Body of pancreas (tissue), 4 donors: ENCODE data around the gene MYL11. TPM values are rescaled to one million over a fixed set of nuclear protein-coding genes. Genes with fewer than 3 reads are reported as not detected.
"Not testable (repeated sequence)": the region's sequence is repeated elsewhere in the genome, so short reads cannot be mapped to it uniquely, and the experiment has no call there.

Source experiments
- ATAC-seq: fragments of 150-250 bp; one replicate; pipeline ENCODE4 v1.9.1; 2016
- DNase-seq, 4 donors: peaks; one replicate each; pipeline ENCODE4 v3.0.0-alpha.2; 2019
- H3K27ac ChIP-seq, 4 donors: fragments of 200-600 bp; sonication (generic); 1 replicate in 3 of 4; 2 replicates in 1 of 4; pipeline versions ENCODE4 v1.5.1 to v1.6.1; 2016 to 2019; ENCODE audit warnings: mild to moderate bottlenecking in 1 of 4, mixed read lengths in 1 of 4, moderate library complexity in 1 of 4
- H3K27me3 ChIP-seq, 2 donors: fragments of 200-600 bp; sonication (generic); one replicate each; pipeline ENCODE4 v1.6.0; 2016; ENCODE audit warnings: mild to moderate bottlenecking in 1 of 2
- H3K36me3 ChIP-seq, 2 donors: fragments of 200-600 bp; sonication (generic); replicated peaks in 1 of 2; 2 replicates each; pipeline ENCODE4 v1.5.1; 2016; ENCODE audit warnings: low read depth in 2 of 2; ENCODE audit not compliant: insufficient read depth in 1 of 2
- H3K4me1 ChIP-seq: fragments of 200-600 bp; sonication (generic); one replicate; pipeline ENCODE4 v1.6.0; 2016
- H3K4me3 ChIP-seq, 2 donors: fragments of 200-600 bp; sonication (generic); 1 replicate in 1 of 2; 2 replicates in 1 of 2; pipeline ENCODE4 v1.5.1; 2016 to 2019
- H3K9me3 ChIP-seq, 3 donors: fragments of 200-600 bp; sonication (generic); 1 replicate in 2 of 3; 2 replicates in 1 of 3; pipeline ENCODE4 v1.5.1; 2016
- POLR2A ChIP-seq, 3 donors: fragments of 450-650 bp; IDR thresholded peaks; one replicate each; pipeline ENCODE4 v1.6.1; 2016; ENCODE audit warnings: antibody characterized with exemption in 3 of 3, mild to moderate bottlenecking in 2 of 3
- WGBS, 2 donors: methylation state at CpG; one replicate each; pipeline ENCODE4 v1.1.5; 2017; 5-methylcytosine and 5-hydroxymethylcytosine counted together
- intact Hi-C: fragments of 100-400 bp; cut with DNase I; formaldehyde crosslinking; loops from one replicate; pipeline ENCODE4 v1.15.1; 2023
- total RNA-seq, 2 donors: library from RNA; depleted of rRNA; stranded (reverse); fragments of >200 nt; gene quantifications; one replicate each; pipeline ENCODE4 v1.1.0, GENCODE V29; 2016
- TF ChIP-seq, protein P1 (sequence below), 7 experiments: fragments of 450-650 bp in 4 of 7; fragments of 200-600 bp in 3 of 7; sonication (generic) in 3 of 7; IDR thresholded peaks; one replicate each; pipeline ENCODE4 v1.5.1; 2016 to 2019; ENCODE audit warnings: antibody characterized with exemption in 7 of 7

MYL11 gene
- total RNA-seq, 2 donors from 2014 or later = not detected

DNA sequence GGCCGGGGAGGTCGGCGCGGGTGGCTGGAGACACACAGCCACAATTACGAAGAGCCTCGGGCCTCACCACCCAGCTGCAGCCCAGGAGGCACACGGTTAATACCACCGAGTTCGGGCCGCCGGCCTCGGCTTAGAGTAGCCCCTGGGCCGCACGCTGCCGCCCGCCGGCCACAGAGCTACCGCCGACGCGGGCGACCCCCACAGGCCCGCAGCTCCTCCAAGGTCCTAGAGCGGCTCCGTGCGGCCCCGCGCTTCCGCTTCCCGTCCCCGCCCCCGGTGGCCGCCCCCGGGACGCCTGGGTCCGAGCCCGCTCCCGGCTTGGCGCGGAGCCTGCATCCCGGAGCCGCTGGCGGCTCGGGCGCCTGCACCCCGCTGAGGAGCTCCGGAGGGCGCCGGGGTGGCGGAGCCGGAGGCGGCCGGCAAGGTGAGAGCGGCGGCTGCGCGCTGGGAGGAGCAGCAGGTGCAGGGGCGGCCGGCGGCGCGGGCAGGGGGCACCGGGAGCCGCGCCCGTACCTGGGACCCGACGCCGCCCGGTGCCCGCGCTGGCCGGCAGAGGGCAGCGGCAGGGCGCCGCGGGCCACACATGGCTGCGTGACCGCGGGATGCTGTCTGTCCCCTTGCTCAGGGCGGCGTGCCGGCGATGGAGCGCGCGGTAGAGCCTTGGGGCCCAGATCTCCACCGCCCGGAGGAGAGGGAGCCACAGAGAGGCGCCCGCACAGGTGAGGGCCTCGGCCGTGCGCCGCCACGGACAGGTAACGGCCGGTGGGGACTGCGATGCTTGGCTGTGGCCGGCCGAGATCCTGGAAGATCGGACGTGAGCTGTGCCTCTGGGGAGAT lies 20.8 kb downstream of the MYL11 start, which contains the start of gene ZNF48:
ZNF48 (plus strand) TSS at position 266 of the 837 bp plus-strand sequence; CDS start at position 641, 375 bp downstream.
- H3K4me3 ChIP-seq = peak within 1 kb of the TSS; percentile 70 to 75
- peaks cover 33% of the 10 kb centered on the region for H3K4me1 ChIP-seq
- DNase-seq = peak; percentile 88 to 93 (median 92)
- WGBS, 2 donors = 0 to 1% methylated on average over 5 to 90 of the region's 103 CpGs
- H3K27me3 ChIP-seq = no peaks in the 10 kb centered on the region
- intact Hi-C loops = no loop called here
- TF ChIP-seq, protein P1, sequence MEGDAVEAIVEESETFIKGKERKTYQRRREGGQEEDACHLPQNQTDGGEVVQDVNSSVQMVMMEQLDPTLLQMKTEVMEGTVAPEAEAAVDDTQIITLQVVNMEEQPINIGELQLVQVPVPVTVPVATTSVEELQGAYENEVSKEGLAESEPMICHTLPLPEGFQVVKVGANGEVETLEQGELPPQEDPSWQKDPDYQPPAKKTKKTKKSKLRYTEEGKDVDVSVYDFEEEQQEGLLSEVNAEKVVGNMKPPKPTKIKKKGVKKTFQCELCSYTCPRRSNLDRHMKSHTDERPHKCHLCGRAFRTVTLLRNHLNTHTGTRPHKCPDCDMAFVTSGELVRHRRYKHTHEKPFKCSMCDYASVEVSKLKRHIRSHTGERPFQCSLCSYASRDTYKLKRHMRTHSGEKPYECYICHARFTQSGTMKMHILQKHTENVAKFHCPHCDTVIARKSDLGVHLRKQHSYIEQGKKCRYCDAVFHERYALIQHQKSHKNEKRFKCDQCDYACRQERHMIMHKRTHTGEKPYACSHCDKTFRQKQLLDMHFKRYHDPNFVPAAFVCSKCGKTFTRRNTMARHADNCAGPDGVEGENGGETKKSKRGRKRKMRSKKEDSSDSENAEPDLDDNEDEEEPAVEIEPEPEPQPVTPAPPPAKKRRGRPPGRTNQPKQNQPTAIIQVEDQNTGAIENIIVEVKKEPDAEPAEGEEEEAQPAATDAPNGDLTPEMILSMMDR (IDR thresholded peaks at IDR 0.05) = peak in 6 of 7 experiments; percentile 22 to 70 (median 54)
- TF ChIP-seq POLR2A (IDR thresholded peaks at IDR 0.05) = peak in 2 of 3 donors; percentile 37 to 46
- H3K27ac ChIP-seq = peak within 1 kb of the TSS; percentile 48 to 84 (median 66)
- ATAC-seq = peak; percentile 94
- no peaks in the 10 kb centered on the region for H3K36me3 ChIP-seq
- H3K9me3 ChIP-seq = no peaks in the 10 kb centered on the region

DNA sequence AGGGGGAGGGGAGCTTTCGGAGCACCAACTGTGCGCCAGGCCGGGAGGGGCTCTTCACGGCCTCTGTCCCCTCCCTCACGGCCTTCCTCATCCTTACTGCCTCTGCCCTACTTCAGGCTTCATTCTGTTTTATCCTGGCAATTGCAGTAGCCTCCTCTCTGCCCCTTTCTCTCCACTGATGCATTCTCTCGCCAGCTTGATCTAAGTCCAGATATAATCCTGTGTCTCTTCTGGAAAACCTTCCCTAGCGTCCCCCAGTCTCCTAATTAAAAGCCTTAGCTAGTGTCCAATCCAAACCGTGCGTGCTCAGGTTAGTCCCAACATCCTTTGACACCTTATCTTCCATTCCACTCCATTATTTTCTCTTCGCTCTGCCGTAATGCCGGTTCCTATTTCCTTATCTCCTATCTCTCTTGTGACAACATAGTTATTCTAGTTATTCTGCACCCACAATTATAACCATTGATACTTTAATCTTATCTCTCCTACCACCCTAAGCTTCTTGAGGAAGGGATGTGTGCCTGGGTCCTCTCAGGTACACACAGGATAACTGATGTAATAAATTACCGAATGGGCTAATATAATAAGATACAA lies 21.5 kb downstream of the MYL11 start:
- no peak for DNase-seq
- Histone ChIP-seq H3K36me3 (no peaks in the 10 kb centered on the region), H3K4me3 (peak overlapping the region; percentile 70 to 75), H3K27me3 (no peaks in the 10 kb centered on the region), H3K4me1 (peaks cover 37% of the 10 kb centered on the region), H3K9me3 (no peaks in the 10 kb centered on the region), H3K27ac (peak overlapping the region; percentile 48 to 84 (median 66))
- no peak for ATAC-seq
- intact Hi-C loops = no loop called here
- WGBS, 2 donors = 5 to 6% methylated on average over 11 to 13 of the region's 13 CpGs
- TF ChIP-seq, protein P1 (IDR thresholded peaks at IDR 0.05) = no peak
- TF ChIP-seq POLR2A (IDR thresholded peaks at IDR 0.05) = no peak

DNA sequence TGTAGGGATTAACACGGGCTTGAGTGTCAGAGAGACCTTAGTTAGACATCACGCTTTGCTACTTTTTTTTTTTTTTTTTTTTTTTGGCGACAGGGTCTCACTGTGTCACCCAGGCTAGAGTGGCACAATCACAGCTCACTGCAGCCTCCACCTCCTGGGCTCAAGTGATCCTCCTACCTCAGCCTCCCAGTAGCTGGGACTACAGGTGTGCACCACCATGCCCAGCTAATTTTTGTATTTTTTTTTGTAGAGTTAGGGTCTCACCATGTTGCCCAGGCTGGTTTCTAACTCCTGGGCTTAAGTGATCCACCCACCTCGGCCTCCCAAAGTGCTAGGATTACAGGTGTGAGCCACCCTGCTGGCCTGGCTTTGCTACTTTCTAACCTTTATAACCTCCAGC lies 22.0 kb downstream of the MYL11 start:
- DNase-seq, H3K27ac ChIP-seq, intact Hi-C loops, H3K36me3 ChIP-seq, H3K27me3 ChIP-seq, ATAC-seq, H3K9me3 ChIP-seq, H3K4me3 ChIP-seq: not testable (repeated sequence)
- 68 to 71% methylated on average over 4 of the region's 4 CpGs for WGBS, 2 donors
- H3K4me1 ChIP-seq = peaks cover 42% of the 10 kb centered on the region

DNA sequence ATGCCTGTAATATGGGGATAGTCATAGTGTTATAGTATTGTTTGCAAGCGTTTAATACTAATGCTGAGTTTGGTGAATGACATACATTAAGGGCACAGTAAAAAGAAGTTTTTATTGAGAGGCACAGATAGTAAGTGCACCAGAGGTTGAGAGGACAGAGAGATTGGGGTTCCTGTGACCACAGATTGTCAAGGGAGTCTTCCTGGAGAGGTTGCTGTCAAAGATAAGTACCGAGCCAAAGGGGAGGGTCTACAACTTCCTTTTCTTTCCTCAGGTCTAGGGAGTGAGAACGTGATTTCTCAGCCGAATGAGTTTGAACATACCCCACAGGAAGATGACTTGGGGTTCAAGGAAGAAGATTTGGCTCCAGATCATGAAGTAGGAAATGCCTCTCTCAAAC lies 22.5 kb downstream of the MYL11 start:
- H3K9me3 ChIP-seq = no peaks in the 10 kb centered on the region
- no peak overlapping the region for H3K27ac ChIP-seq
- no peak for ATAC-seq
- DNase-seq = no peak
- intact Hi-C loops = no loop called here
- no peaks in the 10 kb centered on the region for H3K36me3 ChIP-seq
- no peak overlapping the region for H3K4me3 ChIP-seq
- H3K4me1 ChIP-seq = peaks cover 46% of the 10 kb centered on the region
- no peaks in the 10 kb centered on the region for H3K27me3 ChIP-seq
- 71 to 81% methylated on average over 4 of the region's 4 CpGs for WGBS, 2 donors
- TF ChIP-seq, protein P1 (IDR thresholded peaks at IDR 0.05) = no peak
- no peak for TF ChIP-seq POLR2A (IDR thresholded peaks at IDR 0.05)
